Activated T-cell treated with anti-CD3 and anti-CD28 coated beads for 48 hours (primary cell): ENCODE results near the gene SRR.

Source experiments
- DNase-seq: peaks from one replicate; pipeline ENCODE4 v3.0.0-alpha.2; 2020; ENCODE audit warnings: low read depth

The SRR gene

GRCh38 chr17:2371183-2372130 lies 67.7 kb downstream of the SRR start:
- DNase-seq, result no peak

GRCh38 chr17:2372180-2372579 lies 68.4 kb downstream of the SRR start:
- DNase-seq, result no peak

GRCh38 chr17:2372681-2373080 lies 68.9 kb downstream of the SRR start:
- DNase-seq, result no peak

- no peak for DNase-seq
These were observed 69.4 kb downstream of the SRR start for GRCh38 chr17:2373179-2373578.
